Stimulated activated CD4-positive, alpha-beta T cell treated with anti-CD3 and anti-CD28 coated beads, Interleukin-1b, Interleukin-23, amount 100 ng/mL, for 4 hours (primary cell): ENCODE measurements around the gene SKIC3.
A peak's percentile ranks its signal among the peaks of the same experiment; 100 is the strongest.

Experiments
- DNase-seq, 2 donors: peaks; one replicate each; pipeline ENCODE4 v3.0.0-alpha.2; 2020; ENCODE audit warnings: low read depth in 2 of 2

SKIC3 gene

DNA sequence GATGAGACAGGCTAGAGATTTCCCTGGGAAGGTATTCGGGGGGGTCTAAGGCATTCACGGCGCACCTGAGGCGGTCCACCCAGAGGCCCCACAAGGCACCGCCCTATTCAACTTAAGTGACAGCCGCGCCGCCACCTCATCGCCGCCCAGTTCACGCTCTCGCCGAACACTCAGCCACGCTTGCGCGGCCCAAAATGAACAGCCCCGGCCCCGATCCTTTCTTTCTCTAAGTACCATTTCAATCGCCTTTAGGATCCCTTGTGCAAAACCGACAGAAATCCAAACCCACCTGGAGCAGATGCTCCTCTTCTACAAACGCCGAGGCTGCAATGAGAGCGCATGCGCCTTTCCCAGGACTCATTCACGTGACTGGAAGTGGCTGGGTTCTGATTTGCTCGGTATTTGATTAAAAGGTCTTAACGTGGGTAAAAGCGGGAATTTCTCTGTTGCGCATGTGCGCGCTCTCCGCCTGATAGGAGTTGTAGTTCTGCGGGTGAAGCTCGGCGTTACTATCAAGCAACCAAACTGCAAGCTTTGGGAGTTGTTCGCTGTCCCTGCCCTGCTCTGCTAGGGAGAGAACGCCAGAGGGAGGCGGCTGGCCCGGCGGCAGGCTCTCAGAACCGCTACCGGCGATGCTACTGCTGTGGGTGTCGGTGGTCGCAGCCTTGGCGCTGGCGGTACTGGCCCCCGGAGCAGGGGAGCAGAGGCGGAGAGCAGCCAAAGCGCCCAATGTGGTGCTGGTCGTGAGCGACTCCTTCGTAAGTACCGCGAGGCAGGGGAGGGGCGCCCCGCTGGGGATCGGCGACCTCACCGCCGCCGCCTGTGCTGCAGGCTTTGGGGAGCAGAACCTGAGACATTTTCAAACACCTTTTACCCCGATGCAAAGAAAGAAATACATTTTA is at the start of gene SKIC3, which contains the start of gene ARSK:
Gene SKIC3, minus strand, starts transcription at position 331 of the 902 bp plus-strand sequence. CDS start 7,827 bp downstream, outside the sequence.
Gene ARSK, plus strand, starts transcription at position 455 of the 902 bp plus-strand sequence. Its CDS starts 178 bp downstream, at position 633.
- peak; percentile 78 to 87 for DNase-seq

DNA sequence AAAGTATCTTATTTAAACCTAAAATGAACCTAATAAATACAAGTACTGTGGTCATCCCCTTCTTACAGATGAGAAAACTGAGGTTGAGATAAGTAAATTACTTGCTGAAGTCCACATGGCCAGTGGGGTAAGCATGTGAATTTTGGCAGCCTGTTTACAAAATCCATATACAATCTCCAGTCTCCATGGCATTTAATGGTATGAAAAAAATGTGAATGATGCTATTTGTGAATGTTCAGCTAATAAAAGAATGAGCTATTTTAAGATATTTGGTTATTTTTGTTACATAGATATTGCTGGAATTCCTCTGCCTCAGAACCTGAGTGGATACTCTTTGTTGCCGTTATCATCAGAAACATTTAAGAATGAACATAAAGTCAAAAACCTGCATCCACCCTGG is 45.8 kb upstream of the SKIC3 start:
- no peak for DNase-seq

DNA sequence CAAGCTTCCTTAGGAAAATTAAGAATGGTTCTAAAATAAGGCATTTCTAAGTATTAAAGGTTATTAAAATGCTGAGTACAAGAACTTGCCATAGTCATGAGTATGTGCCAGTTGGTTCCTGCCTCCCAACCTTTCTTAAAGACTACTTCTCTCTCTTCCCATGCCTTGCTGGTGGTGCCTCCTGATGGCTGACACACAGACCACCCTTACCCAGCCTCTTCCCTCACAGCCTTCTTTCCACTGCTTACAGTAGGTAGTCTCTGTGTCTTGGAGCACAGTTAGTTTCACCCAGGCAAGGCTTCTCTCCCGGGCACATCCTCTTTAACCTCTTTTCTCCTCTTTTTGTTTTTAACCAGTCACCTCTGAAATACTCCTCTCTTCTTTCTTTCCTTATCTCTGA is 44.5 kb upstream of the SKIC3 start:
- no peak for DNase-seq

DNA sequence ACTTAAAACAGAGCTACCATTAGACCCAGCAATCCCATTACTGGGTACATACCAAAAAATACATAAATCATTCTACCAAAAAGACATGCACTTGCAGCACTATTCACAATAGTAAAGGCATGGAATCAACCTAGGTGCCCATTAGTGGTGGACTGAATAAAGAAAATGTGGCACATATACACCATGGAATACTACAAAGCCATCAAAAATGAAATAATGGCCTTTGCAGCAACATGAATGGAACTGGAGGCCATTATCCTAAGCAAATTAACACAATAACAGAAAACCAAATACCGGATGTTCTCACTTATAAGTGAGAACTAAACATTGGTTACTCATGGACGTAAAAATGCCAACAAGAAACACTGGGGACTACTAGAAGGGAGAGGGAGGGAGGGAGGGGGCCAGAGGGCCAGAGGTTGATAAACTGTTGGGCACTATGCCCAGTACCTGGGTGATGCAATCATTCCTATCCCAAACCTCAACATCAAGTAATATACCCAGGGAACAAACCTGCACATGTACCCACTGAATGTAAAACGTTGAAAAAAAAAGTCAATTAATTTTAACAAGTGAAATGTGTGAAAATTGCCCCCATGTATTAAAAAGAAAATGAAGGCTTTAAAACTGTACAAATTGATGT is 40.6 kb upstream of the SKIC3 start:
- no peak for DNase-seq

DNA sequence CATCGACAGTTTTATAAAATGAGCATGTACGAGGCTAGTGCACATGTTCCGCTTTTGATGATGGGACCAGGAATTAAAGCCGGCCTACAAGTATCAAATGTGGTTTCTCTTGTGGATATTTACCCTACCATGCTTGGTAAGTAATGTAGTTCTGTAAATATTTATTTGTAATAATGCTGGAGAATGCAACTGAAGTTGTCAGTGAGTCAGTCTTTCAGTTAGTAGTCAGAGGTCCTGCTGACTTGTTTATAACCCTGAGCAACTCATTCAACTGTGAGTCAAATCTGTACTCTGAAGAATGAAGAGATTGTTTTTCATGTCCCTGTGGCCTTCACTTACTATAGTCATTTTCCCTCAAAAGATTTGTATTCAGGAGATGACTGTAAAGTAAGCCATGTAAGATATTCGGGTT is 36.7 kb upstream of the SKIC3 start:
- no peak for DNase-seq

DNA sequence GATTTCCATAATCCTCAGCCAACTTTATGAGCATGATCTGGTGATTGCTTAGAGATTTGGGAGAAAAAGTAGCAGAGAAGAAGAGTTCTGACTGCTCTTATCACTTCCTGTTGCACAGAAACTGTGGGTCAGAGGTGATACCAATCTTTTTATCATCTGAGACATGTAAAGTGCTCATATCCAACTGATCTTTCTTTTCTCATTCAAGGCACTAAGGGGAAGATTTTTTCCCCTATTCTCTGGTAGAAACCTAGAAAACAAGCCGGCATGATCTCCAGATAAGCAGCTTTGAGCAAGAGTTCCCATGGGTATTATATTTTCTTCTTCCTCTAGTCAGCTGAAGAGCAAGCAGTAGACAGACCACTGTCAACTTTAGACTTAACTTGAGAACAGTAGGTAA is 36.1 kb upstream of the SKIC3 start:
- DNase-seq: no peak

DNA sequence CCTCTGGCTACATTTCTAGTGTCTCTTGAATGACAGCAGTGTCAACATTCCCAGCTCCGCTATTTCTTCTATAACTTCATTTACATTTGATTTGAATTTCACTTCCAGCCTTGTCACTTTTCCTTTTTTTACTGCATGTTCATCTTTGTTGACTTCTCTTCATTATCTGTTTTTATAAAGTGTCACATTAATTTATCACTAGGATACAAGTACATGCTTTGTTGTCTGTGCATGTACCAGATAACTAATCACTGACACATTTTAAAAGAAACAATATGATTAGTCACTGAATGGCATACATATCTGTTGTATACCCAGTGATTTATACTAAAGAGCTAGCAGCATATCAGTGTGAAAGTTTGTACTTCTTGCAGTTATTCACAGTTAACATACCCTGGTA is 29.2 kb upstream of the SKIC3 start:
- DNase-seq: no peak

DNA sequence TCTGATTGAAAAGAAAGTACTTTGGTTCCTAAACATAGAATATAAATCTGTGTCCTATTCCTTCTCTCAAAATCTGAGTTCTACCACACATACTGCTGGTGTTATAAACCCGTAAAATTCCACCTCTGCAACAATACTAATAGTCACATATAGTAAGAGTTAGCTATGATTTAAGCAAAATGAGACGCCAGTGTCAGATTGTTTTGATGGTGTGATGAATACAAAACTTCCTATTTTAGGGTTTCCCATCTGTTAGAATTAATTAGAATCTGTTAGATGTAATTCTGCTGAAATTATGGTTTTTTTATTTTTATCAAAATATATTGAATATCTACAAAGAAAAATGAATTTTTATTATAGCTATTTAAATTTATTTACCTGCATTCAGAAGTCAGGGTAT is 26.8 kb upstream of the SKIC3 start:
- DNase-seq: no peak

DNA sequence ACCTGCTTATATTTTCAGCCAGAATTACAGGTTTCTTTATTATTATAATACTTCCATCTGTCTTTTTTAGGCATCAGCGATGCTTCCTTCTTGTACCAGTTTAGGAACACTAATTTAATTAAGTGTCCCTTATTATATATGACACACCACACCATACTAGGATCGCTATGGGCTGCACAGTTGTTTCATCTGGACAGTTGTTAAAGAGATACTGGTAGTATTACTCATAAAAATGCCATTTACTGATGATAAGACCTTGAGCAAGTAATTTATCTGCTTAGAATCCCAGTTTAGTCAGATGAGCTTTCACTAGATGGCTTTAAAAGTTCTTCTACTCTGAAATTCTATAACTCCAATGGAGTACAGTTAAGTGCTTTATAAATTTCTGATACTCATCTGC is 17.2 kb upstream of the SKIC3 start:
- no peak for DNase-seq

DNA sequence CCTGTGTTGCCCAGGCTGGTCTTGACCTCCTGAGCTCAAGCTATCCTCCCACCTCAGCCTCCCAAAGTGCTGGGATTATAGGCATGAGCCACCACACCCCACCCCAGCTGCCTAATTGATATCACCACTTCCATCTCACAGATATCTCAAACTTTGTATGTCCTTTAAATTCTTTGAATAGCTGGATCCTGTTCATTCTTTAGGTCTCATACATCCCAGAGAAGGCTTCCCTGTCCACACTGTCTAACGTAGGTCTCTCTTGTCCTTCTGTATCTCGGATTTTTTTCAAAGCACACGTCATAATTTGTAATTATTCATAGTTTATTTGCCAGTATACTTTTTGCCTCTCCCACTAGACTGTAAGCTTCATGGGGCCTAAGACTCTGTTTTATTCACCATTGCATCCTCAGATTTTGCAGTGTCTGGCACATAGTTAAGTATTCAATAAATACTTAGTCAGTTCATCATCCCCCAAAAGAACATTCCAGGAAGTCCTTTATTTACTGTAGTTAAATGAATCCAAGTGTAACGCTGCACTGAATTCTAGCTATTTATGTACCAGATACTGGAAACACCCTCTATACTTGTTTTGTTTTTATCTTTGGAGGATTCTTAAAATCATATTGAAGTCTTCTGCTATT is 10.6 kb upstream of the SKIC3 start:
- DNase-seq: no peak

DNA sequence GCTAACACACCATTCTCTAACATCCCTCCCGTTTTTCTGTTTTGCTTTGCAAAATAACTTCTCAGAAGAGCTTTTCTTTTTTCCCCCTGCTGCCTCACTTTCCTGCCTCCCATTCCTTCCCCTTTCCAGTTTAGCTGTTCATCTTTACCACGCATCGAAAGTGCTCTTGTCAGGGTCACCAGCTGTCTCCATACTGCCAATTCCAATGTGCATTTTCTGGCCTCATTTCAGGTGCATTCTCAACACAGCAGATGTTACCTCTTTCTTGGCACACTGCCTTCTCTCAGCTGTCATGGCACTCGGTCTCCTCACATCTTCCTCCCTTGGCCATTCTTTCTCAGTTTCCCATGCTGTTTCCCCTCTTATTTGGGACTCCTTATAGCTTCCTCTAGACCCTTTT is 9.7 kb upstream of the SKIC3 start:
- no peak for DNase-seq

DNA sequence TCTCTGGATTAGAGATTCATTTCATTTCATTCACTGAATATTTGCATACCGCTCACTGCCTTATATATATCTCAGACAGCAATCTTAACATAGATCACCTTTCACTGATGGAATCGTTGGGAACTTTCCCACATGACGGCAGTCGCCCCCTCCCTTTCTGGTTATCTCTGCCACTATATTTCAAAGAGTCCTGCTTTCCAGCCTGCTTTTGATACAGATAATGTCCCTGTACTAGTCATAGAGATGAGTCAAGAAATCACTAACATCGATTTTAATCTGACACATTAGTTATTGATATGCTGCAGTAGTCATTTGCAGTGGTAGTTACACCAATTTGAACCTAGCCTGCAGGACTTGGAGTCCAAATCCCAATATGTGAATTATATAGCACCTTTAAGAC is 8.6 kb upstream of the SKIC3 start:
- DNase-seq: no peak

DNA sequence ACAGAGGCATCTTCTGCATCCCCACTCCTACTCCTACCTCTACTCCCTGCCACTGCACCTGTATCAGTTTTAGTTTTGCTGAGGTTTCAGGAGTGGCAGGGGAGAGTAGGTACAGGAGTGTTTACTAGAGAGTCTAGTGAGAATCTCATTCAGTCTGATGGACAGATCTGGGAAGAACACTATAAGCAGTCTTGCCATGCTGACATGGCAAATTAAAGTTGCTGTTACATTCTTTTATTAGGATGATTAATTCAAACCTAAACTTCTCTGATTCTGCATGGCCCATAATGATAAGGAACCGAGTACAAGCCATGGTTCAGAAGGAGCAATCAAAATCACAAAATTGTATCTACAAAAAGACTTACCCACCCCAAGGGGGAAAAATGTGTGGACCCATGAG is 7.5 kb upstream of the SKIC3 start:
- no peak for DNase-seq

DNA sequence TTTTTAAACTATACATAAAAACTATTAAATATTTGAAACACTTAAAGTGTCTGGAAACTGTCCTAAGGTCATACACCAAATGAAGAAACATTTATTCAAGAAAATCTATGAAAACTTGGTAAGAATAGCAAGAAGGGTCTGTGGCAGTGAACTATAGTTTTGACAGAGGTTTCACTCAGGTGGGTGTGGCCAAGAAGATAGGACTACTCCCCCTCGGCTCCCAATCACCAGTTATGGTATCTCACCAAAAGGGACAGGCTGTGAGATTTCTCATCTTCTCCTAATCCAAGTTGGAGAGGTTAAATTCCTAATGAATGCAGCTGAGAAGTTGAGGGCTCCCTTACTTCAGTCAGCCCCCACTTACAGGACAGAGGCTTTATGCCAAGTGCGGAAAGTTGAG is 3.1 kb upstream of the SKIC3 start:
- no peak for DNase-seq

DNA sequence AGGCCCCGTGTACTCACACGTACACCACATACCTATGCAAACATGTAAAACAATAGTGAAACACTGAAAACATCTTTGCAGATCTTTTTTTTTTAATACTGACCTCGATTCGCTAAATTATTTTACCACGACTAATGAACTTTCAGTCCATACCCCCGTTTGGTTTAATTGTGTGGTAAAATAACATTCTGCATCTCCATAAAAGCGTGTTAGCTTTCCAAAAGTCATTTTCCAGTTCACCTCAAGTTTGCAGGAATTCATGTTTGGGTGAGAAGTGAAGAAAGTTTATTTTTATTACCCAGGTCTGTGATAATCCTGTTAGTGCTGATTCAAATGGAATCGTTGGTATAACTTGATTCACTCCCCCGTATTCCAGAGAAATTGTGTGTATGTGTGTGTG is 776 bp upstream of the SKIC3 start:
- no peak for DNase-seq

DNA sequence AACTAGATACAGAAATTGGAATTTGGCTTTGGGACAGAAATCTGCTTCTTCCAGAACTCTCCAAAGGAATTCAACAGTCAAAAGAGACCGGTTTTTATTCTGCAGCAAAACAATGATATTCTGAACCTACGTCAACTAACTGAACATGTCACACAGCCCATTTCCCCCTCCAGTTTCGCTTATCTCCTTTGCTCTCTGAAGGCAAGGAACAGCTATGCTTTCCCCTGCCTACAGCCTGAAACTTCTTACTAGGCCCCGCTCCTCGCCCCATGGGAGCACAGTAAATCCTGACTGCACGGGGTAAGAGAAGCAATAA is 488 bp downstream of the SKIC3 start:
- DNase-seq: no peak

DNA sequence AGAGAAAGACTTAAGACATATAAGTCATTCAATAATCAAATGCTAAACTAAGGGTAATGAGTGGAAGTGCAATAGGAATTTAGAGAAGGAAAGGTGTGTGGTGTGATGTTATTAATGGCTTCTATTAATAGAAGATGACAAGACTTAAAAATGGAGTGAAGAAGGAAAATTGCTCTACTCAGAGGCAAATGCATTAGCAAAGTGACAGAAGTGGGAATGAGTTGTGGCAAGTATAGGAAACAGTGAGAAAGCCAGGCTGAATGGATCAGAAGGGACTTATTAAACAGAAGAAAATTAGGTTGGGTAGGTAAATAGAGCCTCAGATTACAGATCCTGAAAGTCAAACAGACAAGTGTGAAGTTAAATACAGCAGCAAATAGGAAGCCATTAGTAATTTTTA is 5.7 kb downstream of the SKIC3 start:
- no peak for DNase-seq

DNA sequence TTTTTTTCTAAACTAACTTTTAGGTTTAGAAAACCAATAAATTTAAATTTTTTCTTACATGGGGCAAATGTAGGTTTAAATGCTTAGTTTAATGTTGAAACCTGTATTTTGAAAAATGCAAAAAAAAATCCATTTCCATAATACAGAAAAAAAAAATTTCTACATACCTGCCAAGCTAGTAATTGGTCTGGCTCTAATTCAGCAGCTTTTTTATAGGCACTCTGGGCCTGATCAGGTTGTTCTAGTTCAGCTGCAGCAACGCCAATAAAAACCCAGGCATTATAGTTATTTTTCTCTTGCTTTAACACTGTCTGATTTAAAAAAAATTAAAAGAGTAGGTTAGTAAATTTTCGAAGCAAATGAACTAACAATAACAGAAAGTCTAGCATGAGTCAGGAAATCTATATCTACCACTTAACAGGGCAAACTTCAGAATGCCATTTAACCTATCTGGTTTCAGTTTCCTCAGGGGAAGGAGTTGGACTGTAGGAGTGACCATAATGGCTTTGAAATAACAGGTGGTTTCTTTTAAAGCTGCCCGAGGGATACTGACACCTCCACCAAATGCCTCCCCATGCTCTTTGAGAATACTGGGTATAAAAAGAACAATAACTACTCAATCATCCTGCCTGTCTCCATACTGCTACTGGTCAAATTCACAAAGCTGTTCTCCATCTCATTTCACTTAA is 11.6 kb downstream of the SKIC3 start:
- DNase-seq: no peak

DNA sequence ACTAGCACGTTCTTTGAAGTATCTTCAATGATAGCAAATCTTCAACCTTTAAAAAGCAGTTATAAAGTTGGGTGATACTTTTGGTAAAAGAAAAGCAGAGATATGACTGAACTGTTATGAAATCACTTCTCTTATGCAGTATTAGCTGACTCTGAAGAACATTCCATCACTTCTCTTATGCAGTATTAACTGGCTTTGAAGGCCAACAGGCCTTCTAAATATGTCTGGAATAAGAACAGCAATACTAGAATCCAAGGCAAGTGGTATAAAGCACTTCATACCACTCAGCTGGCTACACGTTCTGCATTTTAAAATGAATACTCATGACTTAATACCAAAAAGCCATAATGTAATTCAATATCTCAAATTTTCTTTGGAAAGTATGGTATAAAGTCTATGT is 17.3 kb downstream of the SKIC3 start:
- DNase-seq: no peak

DNA sequence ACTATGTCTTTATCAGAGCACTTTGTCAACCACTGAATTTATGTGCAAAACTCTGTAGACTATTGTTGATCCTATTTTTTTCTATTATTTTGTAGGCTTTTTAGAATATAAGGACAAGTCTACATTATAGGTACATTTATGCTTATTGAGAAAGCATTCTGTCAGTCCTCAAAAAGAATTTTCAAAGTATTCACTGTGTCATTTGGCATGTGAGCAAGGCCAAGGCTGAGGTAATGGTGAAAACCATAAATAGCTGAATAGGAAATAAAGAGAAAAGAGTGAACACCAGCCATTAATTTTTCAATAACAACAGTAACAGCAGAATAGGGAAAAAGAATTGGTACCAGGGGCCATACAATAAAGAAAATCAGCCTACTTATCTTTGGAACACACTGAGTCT is 21.0 kb downstream of the SKIC3 start:
- no peak for DNase-seq

DNA sequence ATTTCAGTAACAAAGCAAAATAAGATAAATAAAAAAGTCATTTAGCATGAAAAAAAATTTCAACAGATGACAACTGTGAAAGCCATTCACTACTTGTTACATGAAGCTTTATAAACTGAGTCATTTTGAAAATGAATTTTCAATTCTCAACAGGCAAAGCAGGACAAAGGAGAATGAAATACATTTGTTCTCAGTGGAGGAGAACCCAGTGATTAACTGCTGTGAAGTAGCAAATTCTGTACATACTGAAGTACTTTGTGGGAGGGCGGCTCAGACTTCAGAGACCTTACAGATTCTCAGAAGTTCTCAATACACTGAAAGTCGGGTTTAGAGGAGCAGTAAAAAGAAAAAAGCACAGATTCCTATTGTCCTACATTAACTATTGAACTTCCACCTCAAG is 21.7 kb downstream of the SKIC3 start:
- no peak for DNase-seq

DNA sequence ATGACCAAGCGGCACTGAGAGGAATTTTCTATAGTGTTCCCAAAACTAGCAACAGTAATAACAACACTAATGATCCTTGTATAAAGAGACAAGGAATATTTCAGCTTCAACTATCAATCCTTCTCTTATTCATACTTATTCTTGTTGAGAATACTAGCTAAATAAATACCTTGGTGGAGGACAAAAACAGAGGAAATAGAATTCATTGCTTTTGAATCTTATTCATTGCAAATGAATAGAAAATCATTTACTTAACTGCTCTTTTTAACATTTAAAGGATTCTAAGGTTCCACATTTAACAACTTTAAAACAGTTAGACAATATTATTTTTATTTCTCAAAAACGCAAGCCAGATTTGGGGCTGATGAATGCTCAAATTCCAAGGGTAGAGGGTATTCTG is 22.4 kb downstream of the SKIC3 start:
- no peak for DNase-seq
